Activated T-helper 17 cell treated with anti-CD3 and anti-CD28 coated beads, Interleukin-2, amount 50 U/mL, for 72 hours (primary cell): ENCODE results near the gene CLEC12A. TPM values are rescaled to one million over a fixed set of nuclear protein-coding genes. Genes with fewer than 3 reads are reported as not detected.

Experiments
- ATAC-seq: fragments of 150-1000 bp; cut with Tn5 transposase; replicated peaks from 2 replicates; pipeline ENCODE4 v1.10.0; 2021; ENCODE audit warnings: mild to moderate bottlenecking, moderate library complexity
- H3K27ac Mint-ChIP-seq: one replicate; pipeline ENCODE4 v1.8.0; 2022; ENCODE audit warnings: mixed read lengths
- H3K27me3 Mint-ChIP-seq: one replicate; pipeline ENCODE4 v1.8.0; 2022; ENCODE audit warnings: mixed read lengths
- H3K36me3 Mint-ChIP-seq: one replicate; pipeline ENCODE4 v1.8.0; 2022; ENCODE audit warnings: low read depth, mild to moderate bottlenecking, mixed read lengths
- H3K4me1 Mint-ChIP-seq: one replicate; pipeline ENCODE4 v1.8.0; 2022; ENCODE audit warnings: mixed read lengths
- H3K4me3 Mint-ChIP-seq: one replicate; pipeline ENCODE4 v1.8.0; 2022; ENCODE audit warnings: mild to moderate bottlenecking, mixed read lengths
- H3K9me3 Mint-ChIP-seq: one replicate; pipeline ENCODE4 v1.8.0; 2022; ENCODE audit warnings: mixed read lengths
- total RNA-seq, 2 donors: library from RNA; stranded (reverse); gene quantifications; one replicate each; pipeline ENCODE4 v1.2.3, GENCODE V29; 2022

CLEC12A gene
- total RNA-seq, 2 donors from 2014 or later: 0.39 TPM; not detected in 1

DNA sequence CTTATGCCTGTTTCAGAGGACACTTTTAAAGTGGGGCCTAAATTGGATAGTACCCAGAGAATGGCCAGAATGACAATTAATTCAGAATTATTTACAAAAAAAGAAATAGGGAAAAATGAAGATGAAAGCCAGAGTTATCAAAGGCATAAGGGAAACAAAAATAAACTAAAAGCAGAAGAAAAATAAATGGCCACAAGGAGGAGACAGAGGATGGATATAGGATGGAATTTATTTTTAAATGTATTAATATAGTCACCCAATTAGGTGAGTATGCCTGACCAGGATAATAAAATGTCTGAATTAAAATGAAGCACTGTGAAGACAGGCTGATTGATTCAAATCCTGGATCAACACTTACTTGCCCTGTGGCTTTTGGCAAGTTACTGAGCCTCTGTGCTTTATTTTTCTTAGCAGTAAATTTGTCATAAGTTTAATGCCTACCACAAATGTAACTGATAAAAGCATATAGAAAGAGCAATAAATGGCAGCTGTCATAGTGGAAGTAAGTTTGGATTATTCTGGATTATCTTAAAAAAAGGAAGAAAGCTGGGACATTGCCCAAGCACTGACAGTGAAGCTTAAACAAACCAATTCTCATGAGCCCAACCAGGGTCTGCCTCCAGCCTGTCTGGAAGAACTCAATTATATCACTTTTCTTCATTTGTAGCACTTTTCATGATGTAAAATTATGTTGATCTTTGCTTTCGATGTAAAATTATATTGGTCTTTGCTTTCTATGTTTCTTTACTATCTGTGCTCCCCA lies 62.8 kb downstream of the CLEC12A start:
- Mint-ChIP-seq H3K9me3 (no peaks in the 10 kb centered on the region), H3K27me3 (peaks cover 5% of the 10 kb centered on the region), H3K27ac (no peak overlapping the region), H3K36me3 (no peaks in the 10 kb centered on the region), H3K4me3 (no peak overlapping the region), H3K4me1 (no peaks in the 10 kb centered on the region)
- ATAC-seq: no peak

Other genes with a start within 250 kb of the CLEC12A start
- 1 to 10 TPM; 6.1 to 7.7 TPM for gene CLECL1, start 238.3 kb upstream of the CLEC12A start, total RNA-seq
- gene CD69, start 210.5 kb upstream of the CLEC12A start, total RNA-seq: 100 to 1,000 TPM in 1 of 2 donors, 10 to 100 TPM in 1; 51.8 to 150 TPM
- gene KLRF1, start 143.9 kb upstream of the CLEC12A start, total RNA-seq: not detected
- gene CLEC2B, start 102.1 kb upstream of the CLEC12A start, total RNA-seq: 10 to 100 TPM; 21.8 to 54.0 TPM
- not detected for gene KLRF2, start 89.9 kb upstream of the CLEC12A start, total RNA-seq
- not detected for gene CLEC2A, start 39.0 kb upstream of the CLEC12A start, total RNA-seq
- not detected for gene CLEC1B, start 27.7 kb downstream of the CLEC12A start, total RNA-seq
- not detected for gene CLEC12B, start 39.2 kb downstream of the CLEC12A start, total RNA-seq
- not detected for gene CLEC9A, start 59.3 kb downstream of the CLEC12A start, total RNA-seq
- not detected for gene CLEC1A, start 127.6 kb downstream of the CLEC12A start, total RNA-seq
- under 1 TPM in 1 of 2 donors, not detected in 1; 0.26 TPM for gene CLEC7A, start 158.8 kb downstream of the CLEC12A start, total RNA-seq
- not detected for gene OLR1, start 200.7 kb downstream of the CLEC12A start, total RNA-seq
- not detected for gene TMEM52B, start 207.6 kb downstream of the CLEC12A start, total RNA-seq
- 10 to 100 TPM in 1 of 2 donors, 1 to 10 TPM in 1; 6.9 to 25.1 TPM for gene GABARAPL1, start 241.5 kb downstream of the CLEC12A start, total RNA-seq